DMS79 treated with DMSO at 0.1 percent for 48 hours (cell line): ENCODE measurements around the gene PRSS27.

Experiments
- DNase-seq: peaks from one replicate; lab custom pipeline; 2025; lab: John Stamatoyannopoulos, UW

Gene PRSS27

GRCh38 chr16:2720064-2720457 is at the start of gene PRSS27:
TSS of gene PRSS27 (minus strand) at chr16:2720224. CDS start at chr16:2720160, 64 bp downstream.
- no peak for DNase-seq

- no peak for DNase-seq
Observed at GRCh38 chr16:2769675-2770056, 49.6 kb upstream of the PRSS27 start.

GRCh38 chr16:2769100-2769529 is 49.1 kb upstream of the PRSS27 start:
- DNase-seq, result no peak

- DNase-seq, result no peak
Observed at GRCh38 chr16:2768403-2769089, 48.5 kb upstream of the PRSS27 start.

GRCh38 chr16:2767891-2768290 is 47.9 kb upstream of the PRSS27 start:
- DNase-seq, result no peak

- no peak for DNase-seq
Observed at GRCh38 chr16:2767140-2767731, 47.2 kb upstream of the PRSS27 start.

GRCh38 chr16:2766430-2767139 is 46.6 kb upstream of the PRSS27 start:
- no peak for DNase-seq

- DNase-seq, result no peak
Observed at GRCh38 chr16:2765462-2766404, 45.7 kb upstream of the PRSS27 start.

GRCh38 chr16:2764718-2765117 is 44.7 kb upstream of the PRSS27 start:
- no peak for DNase-seq

GRCh38 chr16:2763173-2763572 is 43.1 kb upstream of the PRSS27 start:
- DNase-seq, result no peak

GRCh38 chr16:2762711-2763110 is 42.7 kb upstream of the PRSS27 start:
- DNase-seq, result no peak

GRCh38 chr16:2761886-2762583 is 42.0 kb upstream of the PRSS27 start:
- no peak for DNase-seq

GRCh38 chr16:2761472-2761871 is 41.4 kb upstream of the PRSS27 start:
- DNase-seq, result no peak

GRCh38 chr16:2757344-2757743 is 37.3 kb upstream of the PRSS27 start:
- DNase-seq, result no peak

GRCh38 chr16:2756288-2757015 is 36.4 kb upstream of the PRSS27 start:
- no peak for DNase-seq

- no peak for DNase-seq
Observed at GRCh38 chr16:2755158-2755557, 35.1 kb upstream of the PRSS27 start.

- no peak for DNase-seq
Observed at GRCh38 chr16:2753733-2754020, 33.7 kb upstream of the PRSS27 start.

GRCh38 chr16:2752850-2753732 is 33.1 kb upstream of the PRSS27 start:
- DNase-seq, result peak; percentile 59

- DNase-seq, result peak; percentile 94
Observed at GRCh38 chr16:2752035-2752849, 32.2 kb upstream of the PRSS27 start, which contains the start of gene SRRM2. TSS of gene SRRM2 (plus strand) at chr16:2752638. CDS start at chr16:2756365, 3,727 bp downstream.
